Mesothelial cell of epicardium (in vitro differentiated cells): ENCODE data around the gene ANP32A. TPM values are rescaled to one million over a fixed set of nuclear protein-coding genes. Genes with fewer than 3 reads are reported as not detected.

Source experiments
- DNase-seq, 2 experiments: peaks; one replicate each; pipeline ENCODE4 v3.0.0; 2021; ENCODE audit warnings: low spot score in 2 of 2; ENCODE audit not compliant: unreplicated experiment in 2 of 2
- H3K27ac Mint-ChIP-seq: 2 replicates; pipeline ENCODE4 v1.8.0; 2021; ENCODE audit warnings: mixed read lengths
- H3K27me3 Mint-ChIP-seq: 2 replicates; pipeline ENCODE4 v1.8.0; 2021; ENCODE audit warnings: low read depth, mixed read lengths
- H3K36me3 Mint-ChIP-seq: 2 replicates; pipeline ENCODE4 v1.8.0; 2021; ENCODE audit warnings: mixed read lengths
- H3K4me1 Mint-ChIP-seq: 2 replicates; pipeline ENCODE4 v1.8.0; 2021; ENCODE audit warnings: mixed read lengths
- H3K4me3 Mint-ChIP-seq: 2 replicates; pipeline ENCODE4 v1.8.0; 2021; ENCODE audit warnings: mild to moderate bottlenecking, moderate library complexity, mixed read lengths
- H3K9me3 Mint-ChIP-seq: 2 replicates; pipeline ENCODE4 v1.8.0; 2021; ENCODE audit warnings: mixed read lengths
- CTCF ChIP-seq: fragments of 200-600 bp; sonication (generic); IDR thresholded peaks from one replicate; pipeline ENCODE4 v1.5.0; 2021; ENCODE audit warnings: antibody characterized with exemption; ENCODE audit not compliant: unreplicated experiment
- total RNA-seq: library from RNA; stranded (reverse); gene quantifications from 3 replicates; pipeline ENCODE4 v1.2.1, GENCODE V29; 2021

The ANP32A gene
- total RNA-seq, 1 donor from 2014 or later, result 183 TPM

- TF ChIP-seq CTCF, result no peak
- H3K4me1 Mint-ChIP-seq, result no peaks in the 10 kb centered on the region
- H3K9me3 Mint-ChIP-seq, result no peaks in the 10 kb centered on the region
- peaks cover 5% of the 10 kb centered on the region for H3K36me3 Mint-ChIP-seq
- DNase-seq, result no peak
- no peak overlapping the region for H3K4me3 Mint-ChIP-seq
- no peak overlapping the region for H3K27ac Mint-ChIP-seq
- H3K27me3 Mint-ChIP-seq, result no peaks in the 10 kb centered on the region
These were observed 46.6 kb downstream of the ANP32A start for GRCh38 chr15:68774120-68774519.

- Mint-ChIP-seq H3K27me3 (no peaks in the 10 kb centered on the region), H3K4me1 (no peaks in the 10 kb centered on the region), H3K27ac (no peak overlapping the region), H3K36me3 (no peaks in the 10 kb centered on the region), H3K9me3 (no peaks in the 10 kb centered on the region), H3K4me3 (no peak overlapping the region)
- TF ChIP-seq CTCF, result no peak
- DNase-seq, result no peak
These were observed 47.7 kb downstream of the ANP32A start for GRCh38 chr15:68773036-68773435.

- TF ChIP-seq CTCF, result no peak
- no peaks in the 10 kb centered on the region for H3K27me3 Mint-ChIP-seq
- H3K36me3 Mint-ChIP-seq, result no peaks in the 10 kb centered on the region
- no peaks in the 10 kb centered on the region for H3K4me1 Mint-ChIP-seq
- H3K9me3 Mint-ChIP-seq, result no peaks in the 10 kb centered on the region
- H3K4me3 Mint-ChIP-seq, result no peak overlapping the region
- no peak overlapping the region for H3K27ac Mint-ChIP-seq
- no peak for DNase-seq
These were observed 50.5 kb downstream of the ANP32A start for GRCh38 chr15:68770216-68770615.

- no peaks in the 10 kb centered on the region for H3K4me1 Mint-ChIP-seq
- no peak overlapping the region for H3K4me3 Mint-ChIP-seq
- TF ChIP-seq CTCF, result no peak
- no peaks in the 10 kb centered on the region for H3K9me3 Mint-ChIP-seq
- no peak overlapping the region for H3K27ac Mint-ChIP-seq
- DNase-seq, result no peak
- no peaks in the 10 kb centered on the region for H3K36me3 Mint-ChIP-seq
- H3K27me3 Mint-ChIP-seq, result no peaks in the 10 kb centered on the region
These were observed 51.0 kb downstream of the ANP32A start for GRCh38 chr15:68769702-68770101.

GRCh38 chr15:68768321-68768720 lies 52.4 kb downstream of the ANP32A start:
- Mint-ChIP-seq H3K27ac (no peak overlapping the region), H3K27me3 (no peaks in the 10 kb centered on the region), H3K36me3 (no peaks in the 10 kb centered on the region), H3K4me1 (no peaks in the 10 kb centered on the region), H3K9me3 (no peaks in the 10 kb centered on the region), H3K4me3 (no peak overlapping the region)
- no peak for DNase-seq
- TF ChIP-seq CTCF, result no peak

GRCh38 chr15:68767833-68768232 lies 52.9 kb downstream of the ANP32A start:
- Mint-ChIP-seq H3K27me3 (no peaks in the 10 kb centered on the region), H3K9me3 (no peaks in the 10 kb centered on the region), H3K4me3 (no peak overlapping the region), H3K27ac (no peak overlapping the region), H3K36me3 (no peaks in the 10 kb centered on the region), H3K4me1 (no peaks in the 10 kb centered on the region)
- no peak for DNase-seq
- TF ChIP-seq CTCF, result no peak
